IMR-90 (cell line): ENCODE data around the gene SIGLECL1. TPM values are rescaled to one million over a fixed set of nuclear protein-coding genes. Genes with fewer than 3 reads are reported as not detected.

Experiments used
- ATAC-seq: fragments of 200-7000 bp; cut with Tn5 transposase; 2 replicates; pipeline ENCODE4 v1.9.1; 2020; ENCODE audit warnings: low read depth, mild to moderate bottlenecking, moderate library complexity
- BruUV-seq: library from RNA; stranded (reverse); fragments of 400-500 nt; replicated peaks from 2 replicates; lab custom pipeline; 2021; lab: Mats Ljungman, UMichigan
- CTCF ChIA-PET: fragments of 300-600 bp; formaldehyde crosslinking; extraction: SDS; loops from one replicate; lab custom pipeline; 2021; ENCODE audit warnings: antibody characterized with exemption; lab: Yijun Ruan, JAX
- POLR2A ChIA-PET: fragments of 300-600 bp; sonication (Branson Sonifier 250); formaldehyde crosslinking; loops from one replicate; lab custom pipeline; 2022; ENCODE audit warnings: antibody characterized with exemption; ENCODE audit not compliant: unreplicated experiment; lab: Charles Lee
- DNase-seq: peaks from one replicate; pipeline ENCODE4 v3.0.0; 2013
- H2AFZ ChIP-seq: replicated peaks from 2 replicates; pipeline ENCODE3; 2013; ENCODE audit warnings: low read length, mild to moderate bottlenecking; ENCODE audit not compliant: poor library complexity
- H2AK5ac ChIP-seq: 2 replicates; pipeline ENCODE4 v1.6.1; 2013; ENCODE audit warnings: low read depth, low read length, inconsistent platforms
- H2AK9ac ChIP-seq: replicated peaks from 2 replicates; pipeline ENCODE3; 2013; ENCODE audit warnings: mild to moderate bottlenecking, low read depth, low read length, moderate library complexity; ENCODE audit not compliant: poor library complexity
- H2BK120ac ChIP-seq: 2 replicates; pipeline ENCODE4 v1.6.1; 2013; ENCODE audit warnings: low read depth, low read length, inconsistent platforms
- H2BK15ac ChIP-seq: 3 replicates; pipeline ENCODE4 v1.6.1; 2013; ENCODE audit warnings: low read depth, low read length, inconsistent platforms
- H2BK20ac ChIP-seq: 2 replicates; pipeline ENCODE4 v1.6.1; 2013; ENCODE audit warnings: low read depth, mild to moderate bottlenecking, inconsistent platforms, low read length, moderate library complexity
- H2BK5ac ChIP-seq: 2 replicates; pipeline ENCODE4 v1.6.1; 2013; ENCODE audit warnings: mild to moderate bottlenecking, low read depth, low read length, inconsistent platforms; ENCODE audit not compliant: poor library complexity, severe bottlenecking
- H3K14ac ChIP-seq: replicated peaks from 2 replicates; pipeline ENCODE4 v1.6.1; 2013; ENCODE audit warnings: low read depth, low read length, inconsistent platforms
- H3K18ac ChIP-seq: 2 replicates; pipeline ENCODE4 v1.6.1; 2013; ENCODE audit warnings: low read depth, low read length, control low read depth
- H3K23ac ChIP-seq: 2 replicates; pipeline ENCODE4 v1.6.1; 2013; ENCODE audit warnings: low read depth, low read length, inconsistent platforms
- H3K27ac ChIP-seq: 2 replicates; pipeline ENCODE4 v1.5.1; 2013; ENCODE audit warnings: mild to moderate bottlenecking, control low read depth, low read length; ENCODE audit not compliant: insufficient read depth
- H3K27me3 ChIP-seq: 2 replicates; pipeline ENCODE4 v1.6.1; 2013; ENCODE audit warnings: low read length; ENCODE audit not compliant: control insufficient read depth, insufficient read depth
- H3K36me3 ChIP-seq: 2 replicates; pipeline ENCODE4 v1.6.1; 2013; ENCODE audit warnings: low read length, mixed read lengths; ENCODE audit not compliant: control insufficient read depth, insufficient read depth
- H3K4ac ChIP-seq: 2 replicates; pipeline ENCODE4 v1.6.1; 2013; ENCODE audit warnings: low read depth, low read length, inconsistent platforms
- H3K4me1 ChIP-seq: 2 replicates; pipeline ENCODE4 v1.6.1; 2013; ENCODE audit warnings: low read length, mixed read lengths; ENCODE audit not compliant: control insufficient read depth, insufficient read depth
- H3K4me2 ChIP-seq: 2 replicates; pipeline ENCODE4 v1.6.1; 2013; ENCODE audit warnings: low read depth, mild to moderate bottlenecking, control low read depth, low read length, moderate library complexity
- H3K4me3 ChIP-seq: 2 replicates; pipeline ENCODE4 v1.5.1; 2013; ENCODE audit warnings: low read depth, mild to moderate bottlenecking, control low read depth, low read length, moderate library complexity; ENCODE audit not compliant: insufficient read depth
- H3K56ac ChIP-seq: 2 replicates; pipeline ENCODE4 v1.6.1; 2013; ENCODE audit warnings: low read length, inconsistent platforms; ENCODE audit not compliant: insufficient read depth; ENCODE audit errors: extremely low read depth
- H3K79me1 ChIP-seq, 2 experiments: 2 replicates each; pipeline ENCODE4 v1.6.1; 2013; ENCODE audit warnings: low read length in 2 of 2, inconsistent platforms in 1 of 2, low read depth in 1 of 2
- H3K9ac ChIP-seq: 2 replicates; pipeline ENCODE4 v1.6.1; 2013; ENCODE audit warnings: low read depth, low read length, control low read depth
- H3K9me1 ChIP-seq: 2 replicates; pipeline ENCODE4 v1.6.1; 2013; ENCODE audit warnings: low read length, inconsistent platforms; ENCODE audit not compliant: insufficient read depth
- H3K9me3 ChIP-seq: 2 replicates; pipeline ENCODE4 v1.6.1; 2013; ENCODE audit warnings: low read length; ENCODE audit not compliant: control insufficient read depth, insufficient read depth
- H4K20me1 ChIP-seq: 2 replicates; pipeline ENCODE4 v1.6.1; 2013; ENCODE audit warnings: low read length, inconsistent platforms; ENCODE audit not compliant: insufficient read depth
- H4K5ac ChIP-seq: 2 replicates; pipeline ENCODE4 v1.6.1; 2013; ENCODE audit warnings: mild to moderate bottlenecking, low read depth, low read length, control low read depth
- H4K8ac ChIP-seq, 2 experiments: 2 replicates each; pipeline ENCODE4 v1.6.1; 2013; ENCODE audit warnings: low read depth in 2 of 2, low read length in 2 of 2, control low read depth in 1 of 2, inconsistent platforms in 1 of 2
- H4K91ac ChIP-seq: 2 replicates; pipeline ENCODE4 v1.6.1; 2013; ENCODE audit warnings: low read depth, low read length, inconsistent platforms; ENCODE audit not compliant: insufficient read depth
- MAFK ChIP-seq: IDR thresholded peaks from 2 replicates; pipeline ENCODE4 v1.6.1; 2012; ENCODE audit warnings: low read depth, low read length, improper control_type of control experiment
- MAZ ChIP-seq: IDR thresholded peaks from 2 replicates; pipeline ENCODE4 v1.6.1; 2012; ENCODE audit warnings: low read depth, mild to moderate bottlenecking, low read length, improper control_type of control experiment, moderate library complexity, borderline replicate concordance
- NFE2L2 ChIP-seq: fragments of 150-350 bp; IDR thresholded peaks from 2 replicates; pipeline ENCODE4 v1.6.1; 2016; ENCODE audit warnings: low read depth, mild to moderate bottlenecking, low read length
- POLR2A ChIP-seq: IDR thresholded peaks from 2 replicates; pipeline ENCODE4 v1.6.1; 2012; ENCODE audit warnings: mild to moderate bottlenecking, low read depth, low read length
- RCOR1 ChIP-seq: IDR thresholded peaks from 2 replicates; pipeline ENCODE4 v1.6.1; 2012; ENCODE audit warnings: mild to moderate bottlenecking, low read length, improper control_type of control experiment; ENCODE audit not compliant: insufficient replicate concordance
- WGBS, 2 experiments: methylation state at CpG; one replicate each; pipeline versions ENCODE4 v1.1.5 to v1.1.7; 2013; ENCODE audit warnings: missing lambda C conversion rate in 2 of 2; ENCODE audit not compliant: insufficient read length in 1 of 2; ENCODE audit errors: extremely low coverage in 2 of 2; 5-methylcytosine and 5-hydroxymethylcytosine counted together
- dilution Hi-C: fragments of 300-500 bp; cut with HindIII; formaldehyde crosslinking; loops from one replicate; pipeline ENCODE4 v1.14.3; 2018; ENCODE audit warnings: low sequenced_read_pairs; ENCODE audit not compliant: unreplicated experiment
- in situ Hi-C: fragments of 300-500 bp; cut with MboI; formaldehyde crosslinking; loops from 3 replicates; pipeline ENCODE4 v1.14.3; 2019; ENCODE audit warnings: low sequenced_read_pairs, inconsistent platforms, mixed read lengths
- intact Hi-C: fragments of 100-400 bp; cut with micrococcal nuclease; formaldehyde crosslinking; loops from 2 replicates; pipeline ENCODE4 v1.10.0; 2022
- polyA plus RNA-seq, 3 experiments: library from polyadenylated mRNA; depleted of rRNA; stranded (reverse); fragments of >200 nt; gene quantifications; 2 replicates each; pipeline ENCODE4 v1.2.3, GENCODE V29; 2012; ENCODE audit warnings: low replicate concordance in 1 of 3
- total RNA-seq: library from RNA; depleted of rRNA; stranded (reverse); fragments of >200 nt; gene quantifications from 2 replicates; pipeline ENCODE4 v1.2.3, GENCODE V29; 2012
- TF ChIP-seq, protein P1 (sequence below): conservative IDR thresholded peaks from 2 replicates; pipeline ENCODE4 v1.5.1; 2012; ENCODE audit warnings: mild to moderate bottlenecking, low read depth, low read length, improper control_type of control experiment

Gene SIGLECL1
- total and polyA plus RNA-seq, 2 of the 4 experiments (the other 2 are of a cell fraction) = not detected

DNA sequence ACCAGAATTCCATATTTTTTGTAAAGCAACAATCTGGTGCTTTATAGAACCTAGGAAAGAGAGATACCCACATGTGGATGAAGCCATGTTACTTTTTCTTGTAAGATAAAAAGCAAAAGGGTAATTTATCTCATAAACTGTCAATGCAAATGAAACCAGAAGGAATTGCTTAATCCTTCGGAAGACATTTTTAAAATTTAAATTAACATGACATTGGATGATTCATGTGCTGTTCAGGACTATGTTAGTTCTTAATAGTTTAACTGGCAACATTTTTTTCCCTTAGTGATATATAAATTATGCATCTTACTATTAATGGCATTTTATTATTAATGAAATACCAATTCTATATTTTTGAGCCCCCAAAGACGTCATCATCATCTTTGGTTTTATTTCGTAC, 34.8 kb downstream of the SIGLECL1 start:
- Histone ChIP-seq H4K5ac (no peak overlapping the region), H2BK120ac (no peak overlapping the region), H3K27ac (no peak overlapping the region), H4K8ac (no peak overlapping the region), H2AFZ (no peak overlapping the region), H3K56ac (no peak overlapping the region), H3K4me2 (no peak overlapping the region), H2BK15ac (no peak overlapping the region), H3K23ac (no peak overlapping the region), H2BK5ac (no peak overlapping the region), H2AK9ac (no peak overlapping the region), H3K18ac (no peak overlapping the region), H2BK20ac (no peak overlapping the region), H3K14ac (no peak overlapping the region), H3K4me1 (no peaks in the 10 kb centered on the region), H2AK5ac (no peak overlapping the region), H3K9ac (no peak overlapping the region), H3K36me3 (no peaks in the 10 kb centered on the region), H4K91ac (no peak overlapping the region), H3K9me3 (peaks cover 3% of the 10 kb centered on the region; the same call in 1 of the 2 replicates), H3K4me3 (no peak overlapping the region), H3K9me1 (no peaks in the 10 kb centered on the region), H3K27me3 (no peaks in the 10 kb centered on the region), H3K4ac (no peak overlapping the region), H4K20me1 (no peaks in the 10 kb centered on the region), H3K79me1 (no peaks in the 10 kb centered on the region)
- TF ChIP-seq NFE2L2 (no peak), RCOR1 (no peak), MAFK (no peak), MAZ (no peak), POLR2A (no peak)
- TF ChIP-seq, protein P1, sequence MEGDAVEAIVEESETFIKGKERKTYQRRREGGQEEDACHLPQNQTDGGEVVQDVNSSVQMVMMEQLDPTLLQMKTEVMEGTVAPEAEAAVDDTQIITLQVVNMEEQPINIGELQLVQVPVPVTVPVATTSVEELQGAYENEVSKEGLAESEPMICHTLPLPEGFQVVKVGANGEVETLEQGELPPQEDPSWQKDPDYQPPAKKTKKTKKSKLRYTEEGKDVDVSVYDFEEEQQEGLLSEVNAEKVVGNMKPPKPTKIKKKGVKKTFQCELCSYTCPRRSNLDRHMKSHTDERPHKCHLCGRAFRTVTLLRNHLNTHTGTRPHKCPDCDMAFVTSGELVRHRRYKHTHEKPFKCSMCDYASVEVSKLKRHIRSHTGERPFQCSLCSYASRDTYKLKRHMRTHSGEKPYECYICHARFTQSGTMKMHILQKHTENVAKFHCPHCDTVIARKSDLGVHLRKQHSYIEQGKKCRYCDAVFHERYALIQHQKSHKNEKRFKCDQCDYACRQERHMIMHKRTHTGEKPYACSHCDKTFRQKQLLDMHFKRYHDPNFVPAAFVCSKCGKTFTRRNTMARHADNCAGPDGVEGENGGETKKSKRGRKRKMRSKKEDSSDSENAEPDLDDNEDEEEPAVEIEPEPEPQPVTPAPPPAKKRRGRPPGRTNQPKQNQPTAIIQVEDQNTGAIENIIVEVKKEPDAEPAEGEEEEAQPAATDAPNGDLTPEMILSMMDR = no peak
- no TSS peak for BruUV-seq
- DNase-seq (no peak), ATAC-seq (no peak)
- dilution Hi-C loops = no loop called here
- no CpG with 5 or more reads among the region's 3 CpGs for WGBS, 2 experiments
- in situ Hi-C loops = no loop called here
- intact Hi-C loops = no loop called here
- POLR2A ChIA-PET = no interaction called here
- CTCF ChIA-PET = no interaction called here
